Activated CD4-positive, alpha-beta T cell treated with anti-CD3 and anti-CD28 coated beads, Interleukin-2, amount 10 ng/mL, durations not matched to agents 7 days and 5 days (primary cell): ENCODE results near the gene TMCC3. TPM values are rescaled to one million over a fixed set of nuclear protein-coding genes. Genes with fewer than 3 reads are reported as not detected.

ENCODE experiments used
- CTCF ChIA-PET: fragments of 350-600 bp; sonication (Branson Sonifier 250); formaldehyde crosslinking; loops from one replicate; lab custom pipeline; 2021; ENCODE audit warnings: antibody characterized with exemption; lab: Charles Lee
- POLR2A ChIA-PET: fragments of 350-600 bp; sonication (Branson Sonifier 250); formaldehyde crosslinking; loops from one replicate; lab custom pipeline; 2021; ENCODE audit warnings: antibody characterized with exemption; lab: Charles Lee
- DNase-seq: peaks from one replicate; pipeline ENCODE4 v3.0.0-alpha.2; 2020
- H3K27ac Mint-ChIP-seq: one replicate; pipeline ENCODE4 v1.8.0; 2021; ENCODE audit warnings: mild to moderate bottlenecking, moderate library complexity, mixed read lengths
- H3K27me3 Mint-ChIP-seq: one replicate; pipeline ENCODE4 v1.8.0; 2021; ENCODE audit warnings: mixed read lengths
- H3K36me3 Mint-ChIP-seq: one replicate; pipeline ENCODE4 v1.8.0; 2021; ENCODE audit warnings: low read depth, mixed read lengths
- H3K4me1 Mint-ChIP-seq: one replicate; pipeline ENCODE4 v1.8.0; 2021; ENCODE audit warnings: mixed read lengths
- H3K4me3 Mint-ChIP-seq: one replicate; pipeline ENCODE4 v1.8.0; 2021; ENCODE audit warnings: mild to moderate bottlenecking, moderate library complexity, mixed read lengths
- H3K9me3 Mint-ChIP-seq: one replicate; pipeline ENCODE4 v1.8.0; 2021; ENCODE audit warnings: mixed read lengths
- total RNA-seq, 2 experiments: library from RNA; stranded (reverse); gene quantifications; one replicate each; pipeline ENCODE4 v1.2.3, GENCODE V29; 2021

Gene TMCC3
- total RNA-seq, 2 experiments from 2014 or later: 0.17 to 0.23 TPM

GRCh38 chr12:94588346-94588745 lies 62.0 kb downstream of the TMCC3 start:
- ChIA-PET POLR2A (no interaction called here), CTCF (interaction anchor here (0.5 to 0.6 kb wide), 2 partner anchors 11 to 21 kb away, joined by 3 to 4 read pairs; no protein-coding TSS in a partner anchor)
- H3K4me1 Mint-ChIP-seq: no peaks in the 10 kb centered on the region
- no peak overlapping the region for H3K27ac Mint-ChIP-seq
- DNase-seq: no peak
- H3K27me3 Mint-ChIP-seq: peaks cover 5% of the 10 kb centered on the region
- H3K4me3 Mint-ChIP-seq: no peak overlapping the region
- no peaks in the 10 kb centered on the region for H3K9me3 Mint-ChIP-seq
- H3K36me3 Mint-ChIP-seq: no peaks in the 10 kb centered on the region

GRCh38 chr12:94587266-94588241 lies 62.8 kb downstream of the TMCC3 start:
- H3K9me3 Mint-ChIP-seq: no peaks in the 10 kb centered on the region

GRCh38 chr12:94586589-94587259 lies 63.6 kb downstream of the TMCC3 start:
- Mint-ChIP-seq H3K4me3 (no peak overlapping the region), H3K36me3 (no peaks in the 10 kb centered on the region), H3K27me3 (peaks cover 5% of the 10 kb centered on the region), H3K4me1 (no peaks in the 10 kb centered on the region), H3K27ac (no peak overlapping the region), H3K9me3 (no peaks in the 10 kb centered on the region)
- POLR2A ChIA-PET: no interaction called here
- CTCF ChIA-PET: interaction anchor here (1.2 to 1.5 kb wide), 2 partner anchors 13 to 62 kb away, joined by 3 read pairs; no protein-coding TSS in a partner anchor
- no peak for DNase-seq

More at GRCh38 chr12:94587266-94588241, 62.8 kb downstream of the TMCC3 start:
- ChIA-PET CTCF (interaction anchor here (0.5 kb wide), 1 partner anchor 20 kb away, joined by 3 read pairs; no protein-coding TSS in a partner anchor), POLR2A (no interaction called here)
- Mint-ChIP-seq H3K27me3 (peaks cover 5% of the 10 kb centered on the region), H3K27ac (no peak overlapping the region), H3K4me1 (no peaks in the 10 kb centered on the region), H3K4me3 (no peak overlapping the region), H3K36me3 (no peaks in the 10 kb centered on the region)
- DNase-seq: no peak

- Mint-ChIP-seq H3K27ac (no peak overlapping the region), H3K27me3 (peaks cover 2% of the 10 kb centered on the region), H3K4me3 (no peak overlapping the region), H3K9me3 (no peaks in the 10 kb centered on the region), H3K4me1 (no peaks in the 10 kb centered on the region), H3K36me3 (no peaks in the 10 kb centered on the region)
- ChIA-PET CTCF (interaction anchor here (1.2 to 1.5 kb wide), 2 partner anchors 12 to 60 kb away, joined by 3 read pairs; no protein-coding TSS in a partner anchor), POLR2A (no interaction called here)
- no peak for DNase-seq
Observed at GRCh38 chr12:94585626-94586025, 64.7 kb downstream of the TMCC3 start.

GRCh38 chr12:94584377-94584776 lies 66.0 kb downstream of the TMCC3 start:
- ChIA-PET POLR2A (no interaction called here), CTCF (interaction anchor here (0.8 kb wide), 1 partner anchor 39 kb away, joined by 7 read pairs; no protein-coding TSS in a partner anchor)
- Mint-ChIP-seq H3K36me3 (no peaks in the 10 kb centered on the region), H3K9me3 (no peaks in the 10 kb centered on the region), H3K4me1 (no peaks in the 10 kb centered on the region), H3K4me3 (no peak overlapping the region), H3K27ac (no peak overlapping the region), H3K27me3 (peaks cover 2% of the 10 kb centered on the region)
- DNase-seq: no peak

- Mint-ChIP-seq H3K4me3 (no peak overlapping the region), H3K27me3 (peaks cover 2% of the 10 kb centered on the region), H3K36me3 (no peaks in the 10 kb centered on the region), H3K9me3 (no peaks in the 10 kb centered on the region), H3K4me1 (no peaks in the 10 kb centered on the region), H3K27ac (no peak overlapping the region)
- ChIA-PET POLR2A (no interaction called here), CTCF (no interaction called here)
- no peak for DNase-seq
Observed at GRCh38 chr12:94582591-94582990, 67.8 kb downstream of the TMCC3 start.

- DNase-seq: no peak
- Mint-ChIP-seq H3K4me1 (no peaks in the 10 kb centered on the region), H3K36me3 (no peaks in the 10 kb centered on the region), H3K4me3 (no peak overlapping the region), H3K9me3 (no peaks in the 10 kb centered on the region), H3K27me3 (peaks cover 7% of the 10 kb centered on the region), H3K27ac (no peak overlapping the region)
- ChIA-PET CTCF (interaction anchor here (0.5 kb wide), 1 partner anchor 39 kb away, joined by 3 read pairs; no protein-coding TSS in a partner anchor), POLR2A (no interaction called here)
Observed at GRCh38 chr12:94575645-94576403, 74.5 kb downstream of the TMCC3 start.

- H3K36me3 Mint-ChIP-seq: no peaks in the 10 kb centered on the region
- H3K27me3 Mint-ChIP-seq: peaks cover 7% of the 10 kb centered on the region
- POLR2A ChIA-PET: no interaction called here
- H3K9me3 Mint-ChIP-seq: no peaks in the 10 kb centered on the region
- no peak for DNase-seq
- H3K4me3 Mint-ChIP-seq: no peak overlapping the region
- H3K27ac Mint-ChIP-seq: no peak overlapping the region
- CTCF ChIA-PET: interaction anchor here (0.6 kb wide), 1 partner anchor 45 kb away, joined by 3 read pairs; no protein-coding TSS in a partner anchor
- H3K4me1 Mint-ChIP-seq: no peaks in the 10 kb centered on the region
Observed at GRCh38 chr12:94575024-94575423, 75.3 kb downstream of the TMCC3 start.

- Mint-ChIP-seq H3K4me3 (no peak overlapping the region), H3K27me3 (peaks cover 16% of the 10 kb centered on the region), H3K4me1 (no peaks in the 10 kb centered on the region), H3K27ac (no peak overlapping the region), H3K36me3 (no peaks in the 10 kb centered on the region), H3K9me3 (no peaks in the 10 kb centered on the region)
- DNase-seq: no peak
- CTCF ChIA-PET: no interaction called here
- POLR2A ChIA-PET: no interaction called here
Observed at GRCh38 chr12:94571556-94571955, 78.8 kb downstream of the TMCC3 start.

- no peak for DNase-seq
- H3K36me3 Mint-ChIP-seq: no peaks in the 10 kb centered on the region
- no peaks in the 10 kb centered on the region for H3K9me3 Mint-ChIP-seq
- H3K27me3 Mint-ChIP-seq: peaks cover 16% of the 10 kb centered on the region
- no peak overlapping the region for H3K27ac Mint-ChIP-seq
- ChIA-PET POLR2A (no interaction called here), CTCF (interaction anchor here (1.1 kb wide), 1 partner anchor 9 kb away, joined by 4 read pairs; no protein-coding TSS in a partner anchor)
- no peak overlapping the region for H3K4me3 Mint-ChIP-seq
- no peaks in the 10 kb centered on the region for H3K4me1 Mint-ChIP-seq
Observed at GRCh38 chr12:94570161-94570560, 80.2 kb downstream of the TMCC3 start.

GRCh38 chr12:94567761-94568160 lies 82.6 kb downstream of the TMCC3 start:
- Mint-ChIP-seq H3K27ac (no peak overlapping the region), H3K36me3 (no peaks in the 10 kb centered on the region), H3K4me1 (no peaks in the 10 kb centered on the region), H3K4me3 (no peak overlapping the region), H3K9me3 (no peaks in the 10 kb centered on the region), H3K27me3 (peaks cover 12% of the 10 kb centered on the region)
- POLR2A ChIA-PET: no interaction called here
- DNase-seq: no peak
- CTCF ChIA-PET: interaction anchor here (0.7 kb wide), 1 partner anchor 25 kb away, joined by 6 read pairs; no protein-coding TSS in a partner anchor

- POLR2A ChIA-PET: no interaction called here
- Mint-ChIP-seq H3K27ac (no peak overlapping the region), H3K9me3 (no peaks in the 10 kb centered on the region), H3K4me1 (no peaks in the 10 kb centered on the region), H3K36me3 (no peaks in the 10 kb centered on the region), H3K27me3 (peaks cover 12% of the 10 kb centered on the region), H3K4me3 (no peak overlapping the region)
- CTCF ChIA-PET: interaction anchor here (0.7 kb wide), 1 partner anchor 1129 kb away, joined by 4 read pairs; no protein-coding TSS in a partner anchor
- no peak for DNase-seq
Observed at GRCh38 chr12:94566345-94566744, 84.0 kb downstream of the TMCC3 start.
